Dermis microvascular lymphatic vessel endothelial cell (primary cell): Measurements from ENCODE around the gene E4F1. TPM values are rescaled to one million over a fixed set of nuclear protein-coding genes. Genes with fewer than 3 reads are reported as not detected.
"Not testable (repeated sequence)": the region's sequence is repeated elsewhere in the genome, so short reads cannot be mapped to it uniquely, and the experiment has no call there.

Source experiments
- DNase-seq, 2 donors: peaks; one replicate each; pipeline versions ENCODE4 v3.0.0 to v3.0.0-alpha.2; 2010; ENCODE audit warnings: low read depth in 2 of 2
- total RNA-seq: library from RNA; depleted of rRNA; stranded (reverse); fragments of >200 nt; gene quantifications from 2 replicates; pipeline ENCODE4 v1.2.1, GENCODE V29; 2014

The E4F1 gene
- total RNA-seq, 1 donor from 2014 or later, result 22.2 TPM

DNA sequence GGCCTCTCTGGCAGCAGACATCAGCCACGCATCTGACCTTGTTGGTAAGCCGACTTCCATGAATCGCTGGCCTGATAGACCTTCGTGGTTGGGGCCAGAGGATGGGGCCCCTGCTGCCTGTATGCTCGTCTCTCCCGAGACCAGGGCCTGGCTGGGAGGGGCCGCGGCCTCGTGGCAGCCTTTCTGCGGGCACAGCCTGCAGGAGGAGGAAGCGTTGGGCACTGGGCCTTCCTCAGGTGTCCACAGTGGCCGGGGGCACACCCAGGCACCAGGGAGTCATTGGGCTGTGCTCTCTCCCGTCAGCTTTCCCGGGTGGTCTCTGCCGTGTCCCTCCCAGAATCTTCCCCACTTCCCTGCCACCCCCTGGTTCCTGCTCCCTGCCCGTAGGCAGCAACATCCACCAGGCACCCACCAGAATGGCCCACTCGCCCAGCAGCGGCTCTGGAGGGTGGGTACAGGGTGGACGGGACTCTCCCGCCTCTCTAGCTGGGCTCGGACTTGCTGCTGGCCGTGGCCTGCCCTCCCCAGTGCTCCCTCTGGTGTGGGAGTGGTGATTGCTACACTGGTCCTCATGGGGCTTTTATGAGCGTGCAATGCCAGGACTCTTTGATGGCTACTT is 6.3 kb downstream of the E4F1 start:
- DNase-seq, result no peak

DNA sequence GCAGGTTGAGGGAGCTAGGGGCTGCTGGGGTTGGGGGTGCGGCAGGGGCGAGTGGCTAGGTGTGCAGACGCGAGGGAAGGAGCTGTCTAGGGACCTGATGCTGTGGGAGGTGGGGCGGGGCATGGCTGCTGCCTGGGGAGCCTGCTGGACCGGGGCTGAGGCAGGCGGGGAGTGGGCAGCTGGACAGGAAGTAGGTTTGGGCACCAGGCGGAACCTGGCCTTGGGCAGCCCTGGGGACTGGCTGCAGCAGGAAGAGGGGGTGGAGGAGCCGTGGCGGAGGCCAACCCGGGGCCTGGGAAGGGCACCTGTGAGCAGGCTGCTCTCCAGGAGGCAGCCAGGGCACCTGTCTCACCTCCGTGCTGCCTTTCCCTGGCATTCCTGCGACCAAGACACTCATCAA is 7.0 kb downstream of the E4F1 start:
- DNase-seq, result no peak

DNA sequence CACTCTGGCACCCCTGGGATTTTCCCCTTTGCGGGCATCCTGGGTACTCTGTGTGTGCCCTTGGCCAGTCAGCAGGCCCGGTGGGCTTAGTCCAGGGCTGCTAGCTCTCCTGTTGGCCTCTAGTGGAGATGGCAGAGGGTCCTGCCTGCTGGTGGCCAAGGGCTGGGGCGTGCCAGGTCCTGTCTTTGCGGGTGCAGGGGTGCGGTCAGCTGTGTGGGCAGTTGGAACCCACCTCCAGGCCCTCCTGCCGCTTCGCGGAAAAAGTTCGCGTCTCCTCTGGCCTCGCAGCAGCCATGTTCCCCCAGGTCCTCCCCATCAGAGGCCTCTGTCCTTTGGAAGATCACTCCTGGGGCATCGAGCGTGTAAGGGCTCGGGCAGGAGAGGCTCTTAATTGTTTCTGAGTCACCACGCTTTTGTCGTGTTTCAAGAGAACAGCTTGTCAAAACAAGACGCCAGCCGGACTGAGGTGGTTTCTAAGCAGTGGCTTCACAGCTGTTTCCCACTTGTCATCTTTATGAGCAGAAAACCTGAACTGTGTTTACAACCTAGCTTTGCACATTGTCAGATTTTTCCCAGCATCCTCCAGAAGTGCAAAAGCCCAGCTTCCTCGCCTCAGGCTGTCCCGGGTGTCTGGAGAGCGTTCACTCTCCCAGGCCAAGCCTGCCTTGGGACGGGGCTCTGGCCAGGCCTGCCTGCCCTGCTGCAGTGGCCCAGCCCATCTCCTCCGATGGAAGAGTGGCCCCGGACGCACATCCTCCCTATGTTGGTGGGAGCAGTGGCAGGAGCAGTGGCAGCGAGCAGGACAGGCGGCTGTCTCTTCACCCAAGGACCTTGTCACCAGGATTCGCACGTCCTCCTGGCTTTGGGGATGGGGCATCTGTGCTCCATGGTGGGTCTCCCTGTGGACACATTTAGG is 7.9 kb downstream of the E4F1 start:
- no peak for DNase-seq

DNA sequence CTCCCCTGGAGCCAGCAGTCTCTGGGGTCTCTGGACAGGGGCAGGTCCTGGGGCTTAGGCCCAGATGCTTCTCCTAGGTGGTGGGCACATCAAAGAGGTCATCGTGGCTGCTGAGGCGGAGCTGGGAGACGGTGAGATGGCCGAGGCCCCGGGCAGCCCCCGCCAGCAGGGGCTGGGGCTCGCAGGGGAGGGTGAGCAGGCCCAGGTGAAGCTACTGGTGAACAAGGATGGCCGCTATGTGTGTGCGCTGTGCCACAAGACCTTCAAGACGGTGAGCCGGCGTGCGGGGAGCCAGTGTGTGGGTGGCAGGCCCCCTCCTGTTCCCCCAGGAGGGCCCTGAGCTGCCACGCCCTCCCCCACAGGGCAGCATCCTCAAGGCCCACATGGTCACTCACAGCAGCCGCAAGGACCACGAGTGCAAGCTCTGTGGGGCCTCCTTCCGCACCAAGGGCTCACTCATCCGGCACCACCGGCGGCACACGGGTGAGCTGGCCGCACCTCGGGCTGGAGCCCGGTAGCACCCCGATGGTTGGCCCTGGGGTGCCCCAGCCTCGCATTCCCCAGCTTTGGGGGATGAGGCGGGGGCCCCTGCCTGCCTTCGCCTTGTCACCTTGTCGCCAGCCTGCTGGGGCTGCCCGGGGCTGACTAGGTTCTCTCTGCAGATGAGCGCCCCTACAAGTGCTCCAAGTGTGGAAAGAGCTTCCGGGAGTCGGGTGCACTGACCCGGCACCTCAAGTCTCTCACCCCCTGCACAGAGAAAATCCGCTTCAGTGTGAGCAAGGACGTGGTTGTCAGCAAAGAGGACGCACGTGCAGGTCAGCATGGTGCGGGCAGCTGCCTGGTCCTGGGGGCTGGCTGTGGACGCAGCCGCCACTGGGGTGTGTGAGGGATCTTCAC is 9.0 kb downstream of the E4F1 start:
- no peak for DNase-seq

DNA sequence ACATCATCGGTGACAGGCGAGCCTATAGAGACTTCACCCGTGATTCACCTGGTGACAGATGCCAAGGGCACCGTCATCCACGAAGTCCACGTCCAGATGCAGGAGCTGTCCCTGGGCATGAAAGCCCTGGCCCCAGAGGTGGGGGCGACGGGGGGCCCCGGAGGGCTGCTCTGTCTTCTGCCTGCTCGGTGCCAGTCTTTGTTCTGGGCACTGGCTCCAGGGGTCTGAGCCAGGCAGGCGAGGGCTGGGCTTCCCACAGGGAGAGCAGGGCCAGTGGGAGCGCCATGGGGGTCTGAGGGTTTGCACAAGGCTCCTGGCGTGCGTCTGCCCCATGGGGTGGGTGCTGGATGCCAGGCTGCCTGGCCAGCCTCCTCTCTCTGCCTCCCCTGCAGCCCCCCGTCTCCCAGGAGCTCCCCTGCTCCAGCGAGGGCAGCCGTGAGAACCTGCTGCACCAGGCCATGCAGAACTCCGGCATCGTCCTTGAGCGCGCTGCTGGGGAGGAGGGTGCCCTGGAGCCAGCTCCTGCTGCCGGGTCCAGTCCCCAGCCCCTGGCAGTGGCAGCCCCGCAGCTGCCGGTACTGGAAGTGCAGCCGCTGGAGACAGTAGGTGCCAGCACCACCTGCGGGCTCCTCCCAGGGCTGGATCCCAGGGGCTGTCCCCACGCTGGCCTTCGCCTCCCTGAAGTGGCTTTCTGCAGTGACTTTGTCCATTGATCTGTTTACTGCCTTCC is 9.8 kb downstream of the E4F1 start:
- DNase-seq, result no peak

DNA sequence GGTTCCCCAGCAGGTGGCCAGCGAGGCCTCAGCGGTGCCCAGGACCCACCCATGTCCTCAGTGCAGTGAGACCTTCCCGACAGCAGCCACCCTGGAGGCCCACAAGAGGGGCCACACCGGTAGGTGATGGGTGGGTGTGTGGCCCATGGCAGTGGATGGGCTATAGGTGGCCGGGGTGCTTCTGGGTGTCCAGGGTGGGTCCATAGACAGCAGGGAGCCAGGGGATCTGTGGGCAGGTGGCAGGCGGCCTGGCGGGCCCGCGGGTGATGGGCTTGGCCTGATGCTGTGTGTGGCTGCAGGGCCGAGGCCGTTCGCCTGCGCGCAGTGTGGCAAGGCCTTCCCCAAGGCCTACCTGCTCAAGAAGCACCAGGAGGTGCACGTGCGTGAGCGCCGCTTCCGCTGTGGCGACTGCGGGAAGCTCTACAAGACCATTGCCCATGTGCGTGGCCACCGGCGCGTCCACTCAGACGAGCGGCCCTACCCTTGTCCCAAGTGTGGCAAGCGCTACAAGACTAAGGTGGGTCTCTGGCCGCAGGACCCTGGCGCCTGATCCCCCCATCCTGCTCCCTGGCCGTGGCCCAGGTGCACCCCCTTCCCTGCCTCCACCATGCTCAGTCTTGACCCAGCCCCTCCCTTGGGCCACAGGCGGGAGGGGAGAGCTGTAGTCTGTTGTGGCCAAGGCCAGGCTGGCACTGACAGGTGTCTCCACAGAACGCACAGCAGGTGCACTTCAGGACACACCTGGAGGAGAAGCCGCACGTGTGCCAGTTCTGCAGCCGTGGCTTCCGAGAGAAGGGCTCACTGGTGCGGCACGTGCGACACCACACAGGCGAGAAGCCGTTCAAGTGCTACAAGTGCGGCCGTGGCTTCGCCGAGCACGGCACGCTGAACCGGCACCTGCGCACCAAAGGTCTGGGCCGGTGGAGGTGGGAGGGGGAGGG is 10.8 kb downstream of the E4F1 start:
- no peak for DNase-seq

DNA sequence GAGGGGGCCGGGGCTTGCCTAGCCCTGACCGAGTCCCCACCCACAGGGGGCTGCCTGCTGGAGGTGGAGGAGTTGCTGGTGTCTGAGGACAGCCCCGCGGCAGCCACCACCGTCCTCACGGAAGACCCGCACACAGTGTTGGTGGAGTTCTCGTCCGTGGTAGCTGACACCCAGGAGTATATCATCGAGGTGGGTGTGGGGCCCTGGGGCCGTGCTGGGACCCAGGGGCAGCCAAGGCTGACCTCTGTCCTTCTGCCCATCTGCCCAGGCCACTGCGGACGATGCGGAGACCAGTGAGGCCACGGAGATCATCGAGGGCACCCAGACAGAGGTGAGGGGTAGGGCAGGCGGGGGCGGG is 11.4 kb downstream of the E4F1 start:
- DNase-seq, result no peak

DNA sequence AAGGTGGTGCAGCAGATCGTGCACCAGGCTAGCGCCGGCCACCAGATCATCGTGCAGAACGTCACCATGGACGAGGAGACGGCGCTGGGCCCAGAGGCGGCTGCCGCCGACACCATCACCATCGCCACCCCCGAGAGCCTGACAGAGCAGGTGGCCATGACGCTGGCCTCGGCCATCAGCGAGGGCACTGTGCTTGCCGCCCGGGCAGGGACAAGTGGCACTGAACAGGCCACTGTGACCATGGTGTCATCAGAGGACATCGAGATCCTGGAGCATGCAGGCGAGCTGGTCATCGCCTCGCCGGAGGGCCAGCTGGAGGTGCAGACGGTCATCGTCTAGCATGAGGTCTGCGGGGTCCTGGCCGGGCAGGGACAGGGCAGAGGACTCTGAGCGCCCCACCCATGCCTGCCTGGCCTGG is 11.9 kb downstream of the E4F1 start:
- no peak for DNase-seq

DNA sequence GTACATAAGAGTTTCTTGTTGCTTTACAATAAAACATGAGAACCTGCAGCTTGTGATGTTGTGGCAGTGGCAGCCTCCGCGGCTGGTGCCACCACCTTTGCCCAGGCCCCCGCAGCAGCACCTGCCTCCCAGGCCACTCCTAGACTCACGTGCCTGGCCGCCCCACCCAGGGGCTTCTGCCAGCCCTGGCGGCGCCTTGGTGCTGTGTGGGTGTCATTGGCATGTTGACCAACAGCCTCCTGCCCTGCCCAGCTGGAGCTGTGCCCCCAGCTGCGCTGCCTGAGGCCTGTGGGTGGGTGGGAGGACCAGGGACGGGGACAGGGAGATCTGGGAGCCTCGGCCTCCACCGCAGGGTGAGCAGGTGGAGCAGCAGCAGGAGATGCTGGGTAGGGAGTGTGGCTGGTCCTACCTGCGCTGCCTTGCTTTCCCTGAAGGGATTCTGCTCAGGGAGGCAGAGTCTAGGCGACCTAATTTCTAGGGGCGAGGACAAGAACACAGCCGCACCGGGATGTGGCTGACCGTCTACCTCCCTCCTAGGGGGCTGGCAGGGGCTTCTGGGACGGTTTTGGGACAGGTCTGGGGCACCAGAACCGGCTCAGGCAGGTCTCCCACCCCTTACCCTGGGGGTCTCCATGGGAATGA is 12.4 kb downstream of the E4F1 start:
- DNase-seq, result no peak

DNA sequence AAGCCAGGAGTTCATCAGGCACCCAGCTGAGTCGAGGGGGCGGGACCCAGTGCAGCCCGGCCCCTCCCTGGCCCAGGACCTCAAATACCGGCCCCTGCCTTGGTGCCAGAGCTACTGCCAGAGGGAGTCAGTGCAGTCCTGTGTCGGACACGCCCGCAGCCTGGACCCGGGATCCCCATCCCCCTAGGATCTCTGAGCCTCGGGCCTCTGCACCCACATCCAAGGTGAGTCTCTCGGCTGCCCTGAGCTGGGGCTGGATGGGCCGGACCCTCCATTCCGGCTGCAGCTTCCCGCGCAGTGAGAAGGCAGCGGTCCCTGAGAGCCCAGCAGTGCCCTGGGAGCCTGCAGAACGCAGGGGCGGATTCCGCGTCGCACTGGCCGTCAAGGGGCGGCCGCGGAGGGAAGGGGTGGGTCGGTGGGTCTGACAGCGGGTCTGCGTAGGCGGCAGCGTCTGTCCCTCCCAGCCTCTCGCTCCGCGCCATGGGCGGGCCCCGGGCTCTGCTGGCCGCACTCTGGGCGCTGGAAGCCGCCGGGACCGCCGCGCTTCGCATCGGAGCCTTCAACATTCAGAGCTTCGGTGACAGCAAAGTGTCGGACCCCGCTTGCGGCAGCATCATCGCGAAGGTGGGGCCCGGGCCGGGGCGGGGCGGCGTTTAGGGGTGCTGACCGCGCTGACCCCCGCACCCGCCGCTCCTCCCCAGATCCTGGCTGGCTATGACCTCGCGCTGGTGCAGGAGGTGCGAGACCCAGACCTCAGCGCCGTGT is 13.1 kb downstream of the E4F1 start, which contains the start of gene DNASE1L2:
Gene DNASE1L2, plus strand, starts transcription at position 108 of the 765 bp plus-strand sequence. Its CDS starts 373 bp downstream, at position 481.
- peak in 1 of 2 donors; percentile 47 for DNase-seq

DNA sequence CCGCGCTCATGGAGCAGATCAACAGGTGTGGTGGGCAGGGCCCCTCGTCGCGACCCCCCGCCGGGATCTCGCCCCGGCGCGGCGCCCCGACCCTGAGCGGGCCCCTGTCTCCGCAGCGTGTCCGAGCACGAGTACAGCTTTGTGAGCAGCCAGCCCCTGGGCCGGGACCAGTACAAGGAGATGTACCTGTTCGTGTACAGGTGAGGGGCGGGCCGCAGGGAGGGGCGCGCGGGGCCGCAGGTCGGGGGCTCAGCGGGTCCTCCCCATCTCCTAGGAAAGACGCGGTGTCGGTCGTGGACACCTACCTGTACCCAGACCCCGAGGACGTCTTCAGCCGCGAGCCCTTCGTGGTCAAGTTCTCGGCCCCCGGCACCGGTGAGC is 13.7 kb downstream of the E4F1 start:
- no peak for DNase-seq

DNA sequence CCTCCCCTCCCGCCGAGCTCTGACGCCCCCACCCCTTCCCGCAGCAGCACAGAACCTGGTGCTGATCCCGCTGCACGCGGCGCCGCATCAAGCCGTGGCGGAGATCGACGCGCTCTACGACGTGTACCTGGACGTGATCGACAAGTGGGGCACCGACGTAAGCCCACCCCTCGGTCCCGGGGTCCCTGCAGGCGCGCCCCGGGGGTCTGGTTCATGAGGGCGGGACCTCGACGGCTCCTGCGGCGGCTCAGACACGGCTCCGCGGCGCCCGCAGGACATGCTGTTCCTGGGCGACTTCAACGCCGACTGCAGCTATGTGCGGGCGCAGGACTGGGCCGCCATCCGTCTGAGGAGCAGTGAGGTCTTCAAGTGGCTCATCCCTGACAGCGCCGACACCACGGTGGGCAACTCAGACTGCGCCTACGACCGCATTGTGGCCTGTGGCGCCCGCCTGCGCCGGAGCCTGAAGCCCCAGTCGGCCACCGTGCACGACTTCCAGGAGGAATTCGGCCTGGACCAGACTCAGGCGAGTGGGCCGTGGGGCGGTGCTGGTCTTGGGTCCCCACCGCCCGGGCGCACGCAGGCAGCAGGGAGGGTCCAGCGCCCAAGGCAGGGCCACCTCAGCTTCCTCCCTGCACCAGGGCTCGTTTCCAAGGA is 14.2 kb downstream of the E4F1 start:
- no peak for DNase-seq

DNA sequence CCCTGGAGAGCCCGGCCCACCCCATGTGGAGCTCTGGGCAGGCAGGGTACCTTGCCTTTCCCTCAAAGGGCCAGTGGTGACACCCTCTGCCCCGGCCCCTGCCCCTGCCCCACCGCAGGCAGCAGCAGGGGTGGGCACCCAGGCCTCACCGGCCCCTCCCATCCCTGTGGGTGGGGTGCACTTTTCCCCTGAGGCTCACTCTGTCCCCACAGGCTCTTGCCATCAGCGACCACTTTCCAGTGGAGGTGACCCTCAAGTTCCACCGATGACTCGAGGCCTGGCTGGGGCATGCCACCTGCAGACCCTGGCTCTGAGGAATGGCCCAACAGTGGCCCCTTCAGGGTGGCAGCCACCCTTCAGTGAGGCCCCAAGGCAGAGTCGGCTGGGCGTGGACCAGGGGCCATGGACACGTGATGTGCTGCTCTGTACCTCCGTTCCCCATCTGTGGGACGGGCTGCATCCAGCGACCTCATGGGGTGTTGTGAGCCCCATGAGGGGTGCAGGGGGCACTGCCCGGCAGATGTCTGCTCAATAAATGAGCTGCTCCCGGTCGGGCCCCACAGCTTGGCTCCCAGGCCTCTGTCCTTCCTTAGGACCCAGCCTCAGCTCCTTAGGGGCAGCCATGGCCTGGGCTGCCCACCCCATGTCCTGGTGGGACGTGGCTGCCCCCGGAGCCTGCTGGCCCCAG is 14.9 kb downstream of the E4F1 start:
- DNase-seq, result no peak

DNA sequence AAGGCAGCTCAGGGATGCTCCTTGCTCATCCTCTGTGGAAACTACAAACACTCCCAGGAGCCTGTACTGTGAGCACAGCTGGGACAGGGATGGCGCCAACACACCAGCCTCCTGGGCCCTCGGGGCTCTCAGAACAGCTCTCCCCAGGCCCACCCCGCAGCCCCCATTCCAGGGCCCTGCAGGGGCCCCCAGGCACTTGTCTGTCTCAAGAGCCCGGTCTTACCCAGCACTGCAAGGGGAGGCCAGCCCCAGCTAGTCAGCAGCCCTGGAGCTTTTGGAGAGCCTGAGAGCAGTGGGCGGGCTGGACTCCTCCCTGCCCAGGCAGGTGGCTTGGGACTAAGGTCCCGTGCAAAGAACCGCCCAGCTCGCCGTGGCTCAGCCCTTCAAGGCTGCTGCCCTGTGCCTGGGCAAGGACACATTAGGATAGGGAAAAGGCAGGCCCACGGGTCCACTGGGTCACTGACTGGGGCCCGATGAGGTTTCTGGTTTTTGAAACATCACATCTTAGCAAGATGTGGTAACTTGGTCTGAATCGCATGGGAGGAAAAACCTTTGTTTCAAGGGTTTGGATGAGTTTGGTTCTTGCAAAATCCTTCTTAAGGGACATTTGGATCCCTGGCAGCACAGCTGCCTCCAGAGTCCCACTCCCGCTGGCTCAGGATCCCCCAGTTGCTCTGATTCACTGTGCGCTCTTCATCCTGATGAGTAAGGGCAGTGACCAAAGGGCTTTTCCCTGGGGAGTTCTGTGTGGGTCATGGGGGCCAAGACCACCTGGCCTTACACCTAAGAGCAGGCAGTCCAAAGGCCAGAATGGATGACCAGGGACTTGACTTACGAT is 15.7 kb downstream of the E4F1 start:
- DNase-seq, result no peak

DNA sequence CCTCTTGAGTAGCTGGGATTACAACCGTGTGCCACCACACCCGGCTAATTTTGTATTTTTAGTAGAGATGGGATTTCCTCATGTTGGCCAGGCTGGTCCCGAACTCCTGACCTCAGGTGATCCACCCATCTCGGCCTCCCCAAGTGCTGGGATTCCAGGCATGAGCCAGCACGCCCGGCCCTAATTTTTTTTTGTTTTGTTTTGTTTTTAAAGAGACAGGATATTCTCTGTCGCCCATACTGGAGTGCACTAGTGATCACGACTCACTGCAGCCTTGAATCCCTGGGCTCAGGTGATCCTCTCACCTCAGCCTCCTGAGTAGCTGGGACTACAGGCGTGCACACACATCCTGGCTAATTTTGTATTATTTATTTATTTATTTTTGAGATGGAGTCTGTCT is 16.9 kb downstream of the E4F1 start:
- DNase-seq, result not testable (repeated sequence)

DNA sequence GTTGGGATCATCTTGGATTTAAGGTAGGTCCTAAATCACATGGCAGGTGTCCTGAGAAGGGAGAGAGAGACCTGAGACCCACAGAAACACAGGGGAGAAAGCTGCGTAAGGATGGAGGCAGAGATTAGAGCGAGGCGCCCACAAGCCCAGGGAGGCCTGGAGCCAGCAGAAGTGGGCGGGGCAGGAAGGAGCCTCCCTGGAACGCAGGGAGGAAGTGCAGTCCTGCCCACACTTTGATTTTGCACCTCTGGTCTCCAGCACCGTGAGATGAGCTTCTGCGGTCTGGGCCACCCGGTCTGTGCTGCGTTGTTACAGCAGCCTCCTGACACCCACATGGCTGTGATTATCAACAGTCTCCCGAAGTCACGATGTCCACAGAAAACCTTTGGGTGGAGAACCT is 19.2 kb downstream of the E4F1 start:
- no peak for DNase-seq

DNA sequence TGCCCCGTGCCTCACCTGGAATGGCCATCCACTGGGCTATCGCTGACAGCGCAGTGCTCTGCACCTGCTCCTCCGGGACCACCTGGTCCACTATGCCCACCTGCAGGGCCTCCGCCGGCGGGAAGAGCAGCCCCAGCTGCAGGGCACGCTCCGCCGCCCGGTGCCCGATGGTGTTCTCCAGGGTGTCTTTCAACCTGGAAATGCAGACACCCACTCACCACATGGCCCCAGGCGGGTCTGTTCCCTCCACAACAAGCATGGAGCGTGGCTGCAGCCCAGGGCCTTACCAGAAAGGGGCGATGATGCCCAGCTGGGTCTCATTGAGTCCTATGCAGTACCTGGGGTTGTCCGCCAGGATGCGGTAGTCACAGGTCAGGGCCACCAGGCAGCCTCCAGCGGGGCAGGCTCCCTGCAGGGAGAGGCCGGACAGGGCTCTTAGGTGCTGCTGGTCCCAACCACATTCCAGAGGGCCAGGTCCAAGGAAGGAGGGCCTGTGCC is 19.7 kb downstream of the E4F1 start:
- DNase-seq, result no peak
